Caco-2 (cell line): ENCODE measurements around the gene GSE1. TPM values are rescaled to one million over a fixed set of nuclear protein-coding genes. Genes with fewer than 3 reads are reported as not detected.

Experiments
- BruUV-seq: library from RNA; stranded (reverse); fragments of 400-500 nt; replicated peaks from 2 replicates; lab custom pipeline; 2021; lab: Mats Ljungman, UMichigan
- CTCF ChIA-PET: fragments of 300-600 bp; sonication (Branson Sonifier 250); formaldehyde crosslinking; loops from one replicate; lab custom pipeline; 2022; ENCODE audit warnings: antibody characterized with exemption; lab: Charles Lee
- POLR2A ChIA-PET: fragments of 300-600 bp; sonication (Branson Sonifier 250); formaldehyde crosslinking; loops from one replicate; lab custom pipeline; 2022; ENCODE audit warnings: antibody characterized with exemption; lab: Charles Lee
- DNase-seq, 2 experiments: peaks; one replicate each; pipeline versions ENCODE4 v3.0.0 to v3.0.0-alpha.2; 2020 to 2022
- H3K27me3 ChIP-seq: replicated peaks from 2 replicates; pipeline ENCODE4 v1.6.0; 2011; ENCODE audit warnings: low read length; ENCODE audit not compliant: control insufficient read depth, insufficient read depth
- H3K36me3 ChIP-seq: 2 replicates; pipeline ENCODE4 v1.5.1; 2011; ENCODE audit warnings: low read length; ENCODE audit not compliant: control insufficient read depth, insufficient read depth
- H3K4me1 ChIP-seq: fragments of 250-450 bp; sonication (Bioruptor Pico); 2 replicates; pipeline ENCODE4 v1.5.1; 2020; ENCODE audit warnings: mild to moderate bottlenecking
- H3K4me3 ChIP-seq: 2 replicates; pipeline ENCODE4 v1.5.1; 2011; ENCODE audit warnings: low read depth, mild to moderate bottlenecking, control low read depth, low read length
- H3K9me3 ChIP-seq: fragments of 250-450 bp; sonication (Bioruptor Pico); 2 replicates; pipeline ENCODE4 v1.5.1; 2020; ENCODE audit warnings: mild to moderate bottlenecking, moderate library complexity
- H3K27ac Mint-ChIP-seq: one replicate; pipeline ENCODE4 v1.8.0; 2022; ENCODE audit warnings: mixed read lengths; ENCODE audit not compliant: unreplicated experiment
- H3K27me3 Mint-ChIP-seq: one replicate; pipeline ENCODE4 v1.8.0; 2022; ENCODE audit warnings: mixed read lengths; ENCODE audit not compliant: insufficient read depth, unreplicated experiment
- H3K36me3 Mint-ChIP-seq: one replicate; pipeline ENCODE4 v1.8.0; 2022; ENCODE audit warnings: mild to moderate bottlenecking, mixed read lengths; ENCODE audit not compliant: insufficient read depth, unreplicated experiment
- H3K4me1 Mint-ChIP-seq: one replicate; pipeline ENCODE4 v1.8.0; 2022; ENCODE audit warnings: low read depth, mixed read lengths; ENCODE audit not compliant: unreplicated experiment
- H3K4me3 Mint-ChIP-seq: one replicate; pipeline ENCODE4 v1.8.0; 2022; ENCODE audit warnings: mild to moderate bottlenecking, moderate library complexity, mixed read lengths; ENCODE audit not compliant: unreplicated experiment
- H3K9me3 Mint-ChIP-seq: one replicate; pipeline ENCODE4 v1.8.0; 2022; ENCODE audit warnings: mixed read lengths; ENCODE audit not compliant: unreplicated experiment
- intact Hi-C: fragments of 100-400 bp; cut with micrococcal nuclease; formaldehyde crosslinking; loops from one replicate; pipeline ENCODE4 v1.10.0; 2022; ENCODE audit not compliant: unreplicated experiment
- total RNA-seq: library from RNA; stranded (reverse); gene quantifications from 2 replicates; pipeline ENCODE4 v1.2.3, GENCODE V29; 2022
- TF ChIP-seq, protein P1 (sequence below), 2 experiments: fragments of 200-600 bp in 1 of 2; IDR thresholded peaks; 1 replicate in 1 of 2; 2 replicates in 1 of 2; pipeline versions ENCODE4 v1.5.1 to v1.8.0; 2011 to 2022; ENCODE audit warnings: antibody characterized with exemption in 1 of 2, control low read depth in 1 of 2, inconsistent platforms in 1 of 2, low read depth in 1 of 2, low read length in 1 of 2, mild to moderate bottlenecking in 1 of 2, moderate library complexity in 1 of 2; ENCODE audit not compliant: insufficient read depth in 1 of 2, severe bottlenecking in 1 of 2, unreplicated experiment in 1 of 2

Gene GSE1
- total RNA-seq, 1 experiment from 2014 or later = 142 TPM

DNA sequence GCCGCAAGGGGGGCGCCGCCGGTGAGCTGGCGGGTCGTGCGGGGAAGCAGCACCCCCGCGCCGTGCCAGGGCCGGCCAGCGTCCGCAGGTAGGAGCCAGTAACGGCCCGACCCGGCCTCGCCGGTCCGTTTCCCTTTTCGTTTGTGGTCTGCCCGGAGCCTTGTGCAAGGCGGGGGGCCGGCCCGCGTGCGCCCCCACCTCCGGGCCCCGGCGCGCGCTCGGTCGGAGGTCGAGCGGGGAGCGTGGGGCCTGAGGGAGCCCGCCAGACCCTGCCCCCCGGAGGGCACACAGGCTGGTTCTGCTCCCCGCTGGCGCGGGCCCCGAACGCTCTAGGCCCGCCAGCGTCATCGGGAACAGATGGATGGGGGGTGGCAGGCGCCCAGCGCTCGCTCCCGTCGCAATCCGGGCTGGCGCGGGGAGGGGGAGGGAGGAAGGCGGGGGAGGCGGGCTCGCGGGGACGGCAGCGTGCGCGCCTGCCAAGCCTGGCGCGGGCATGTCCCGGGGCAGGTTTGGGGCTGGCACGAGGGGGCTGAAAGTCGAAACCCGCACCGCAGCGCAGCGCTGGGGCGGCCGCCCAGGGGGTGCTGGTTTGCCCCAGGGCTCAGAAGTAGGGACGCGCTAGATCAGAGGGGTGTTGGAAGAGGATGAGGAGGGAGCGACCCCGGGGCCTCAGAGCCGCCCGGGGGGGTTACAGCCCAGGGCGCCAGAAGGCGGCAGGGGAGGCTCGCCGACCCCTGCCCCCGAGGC, 1.5 kb upstream of the GSE1 start:
- peak overlapping the region; percentile 81 for H3K4me3 Mint-ChIP-seq
- CTCF ChIA-PET = interaction anchor here (0.6 to 4.4 kb wide), 17 partner anchors 10 to 281 kb away, joined by 3 to 20 read pairs (median 5); no protein-coding TSS in a partner anchor
- BruUV-seq = no TSS peak
- H3K36me3 Mint-ChIP-seq = peaks cover 42% of the 10 kb centered on the region
- Histone ChIP-seq H3K4me3 (peak overlapping the region; percentile 95), H3K4me1 (peaks cover 44% of the 10 kb centered on the region), H3K36me3 (no peaks in the 10 kb centered on the region), H3K27me3 (no peaks in the 10 kb centered on the region), H3K9me3 (no peaks in the 10 kb centered on the region)
- peaks cover 26% of the 10 kb centered on the region for H3K4me1 Mint-ChIP-seq
- peak overlapping the region; percentile 91 for H3K27ac Mint-ChIP-seq
- H3K9me3 Mint-ChIP-seq = no peaks in the 10 kb centered on the region
- TF ChIP-seq, protein P1, sequence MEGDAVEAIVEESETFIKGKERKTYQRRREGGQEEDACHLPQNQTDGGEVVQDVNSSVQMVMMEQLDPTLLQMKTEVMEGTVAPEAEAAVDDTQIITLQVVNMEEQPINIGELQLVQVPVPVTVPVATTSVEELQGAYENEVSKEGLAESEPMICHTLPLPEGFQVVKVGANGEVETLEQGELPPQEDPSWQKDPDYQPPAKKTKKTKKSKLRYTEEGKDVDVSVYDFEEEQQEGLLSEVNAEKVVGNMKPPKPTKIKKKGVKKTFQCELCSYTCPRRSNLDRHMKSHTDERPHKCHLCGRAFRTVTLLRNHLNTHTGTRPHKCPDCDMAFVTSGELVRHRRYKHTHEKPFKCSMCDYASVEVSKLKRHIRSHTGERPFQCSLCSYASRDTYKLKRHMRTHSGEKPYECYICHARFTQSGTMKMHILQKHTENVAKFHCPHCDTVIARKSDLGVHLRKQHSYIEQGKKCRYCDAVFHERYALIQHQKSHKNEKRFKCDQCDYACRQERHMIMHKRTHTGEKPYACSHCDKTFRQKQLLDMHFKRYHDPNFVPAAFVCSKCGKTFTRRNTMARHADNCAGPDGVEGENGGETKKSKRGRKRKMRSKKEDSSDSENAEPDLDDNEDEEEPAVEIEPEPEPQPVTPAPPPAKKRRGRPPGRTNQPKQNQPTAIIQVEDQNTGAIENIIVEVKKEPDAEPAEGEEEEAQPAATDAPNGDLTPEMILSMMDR (IDR thresholded peaks at IDR 0.05; ENCODE audit: insufficient read depth in 1 of 2, low read depth in 1 of 2, low read length in 1 of 2, severe bottlenecking in 1 of 2, unreplicated experiment in 1 of 2) = no peak
- peak; percentile 83 to 85 for DNase-seq
- H3K27me3 Mint-ChIP-seq = no peaks in the 10 kb centered on the region
- POLR2A ChIA-PET = interaction anchor here (0.5 to 1.0 kb wide), 17 partner anchors 10 to 970 kb away, joined by 3 to 7 read pairs (median 4); no protein-coding TSS in a partner anchor
- intact Hi-C loops = loop anchor here (2.0 to 5.0 kb wide), 5 partner anchors 91 to 334 kb away; no protein-coding TSS in a partner anchor

DNA sequence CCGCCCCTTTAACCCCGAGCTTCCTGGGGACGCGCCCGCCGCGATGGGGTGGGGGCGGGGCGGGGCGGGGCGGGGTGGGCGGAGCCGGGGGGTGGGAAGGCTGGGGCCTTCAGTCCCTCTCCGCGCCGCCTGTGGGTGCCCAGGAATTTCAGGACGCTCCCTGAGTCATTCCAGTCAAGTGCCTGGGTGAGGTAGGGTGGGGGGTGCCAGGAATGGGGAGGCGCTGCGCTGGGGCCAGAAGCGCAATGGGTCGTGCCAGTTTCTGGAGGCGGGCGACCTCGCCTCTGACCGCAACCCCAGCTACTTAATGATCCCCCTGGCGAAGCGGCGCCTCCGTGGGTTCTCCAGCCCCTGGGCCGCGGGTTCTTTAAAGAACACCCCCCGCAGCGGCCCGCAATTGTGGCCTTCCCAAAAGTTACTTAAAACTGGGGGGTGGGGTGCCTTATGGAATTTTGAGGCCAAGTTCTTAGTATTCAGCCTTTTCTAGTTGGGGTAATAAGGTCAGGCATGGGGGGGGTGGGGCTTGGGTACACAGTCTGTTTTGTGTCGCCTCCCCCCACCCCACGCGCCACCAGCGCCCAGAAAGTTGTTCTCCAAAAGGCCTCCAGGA, 826 bp upstream of the GSE1 start:
- intact Hi-C loops = loop anchor here (5.0 kb wide), 3 partner anchors 175 to 335 kb away; no protein-coding TSS in a partner anchor
- CTCF ChIA-PET = interaction anchor here (0.6 to 4.4 kb wide), 18 partner anchors 10 to 281 kb away, joined by 3 to 20 read pairs (median 4); no protein-coding TSS in a partner anchor
- H3K9me3 ChIP-seq = no peaks in the 10 kb centered on the region
- DNase-seq = peak; percentile 92 to 96
- peaks cover 33% of the 10 kb centered on the region for H3K4me1 Mint-ChIP-seq
- 0 out of 2 replicates have a peak, but pooled peaks cover 2% of the 10 kb centered on the region for H3K36me3 ChIP-seq
- BruUV-seq = TSS peak; percentile 78
- TF ChIP-seq, protein P1 (IDR thresholded peaks at IDR 0.05; ENCODE audit: insufficient read depth in 1 of 2, low read depth in 1 of 2, low read length in 1 of 2, severe bottlenecking in 1 of 2, unreplicated experiment in 1 of 2) = no peak
- peaks cover 49% of the 10 kb centered on the region for H3K36me3 Mint-ChIP-seq
- H3K27ac Mint-ChIP-seq = peak overlapping the region; percentile 91
- no peaks in the 10 kb centered on the region for H3K27me3 ChIP-seq
- POLR2A ChIA-PET = interaction anchor here (0.5 to 2.1 kb wide), 26 partner anchors 10 to 971 kb away, joined by 3 to 20 read pairs (median 5); no protein-coding TSS in a partner anchor
- H3K4me1 ChIP-seq = peaks cover 46% of the 10 kb centered on the region
- peak overlapping the region; percentile 95 for H3K4me3 ChIP-seq
- H3K4me3 Mint-ChIP-seq = peak overlapping the region; percentile 81
- H3K27me3 Mint-ChIP-seq = no peaks in the 10 kb centered on the region
- H3K9me3 Mint-ChIP-seq = no peaks in the 10 kb centered on the region
